ENCODE results near the gene MYBPH.
A peak's percentile ranks its signal among the peaks of the same experiment; 100 is the strongest.

The MYBPH gene

GRCh38 chr1:203128716-203129500 lies 46.7 kb downstream of the MYBPH start:
- no peak for DNase-seq

- no peak for DNase-seq
Measured at GRCh38 chr1:203128431-203128715, 47.3 kb downstream of the MYBPH start.

- peak; percentile 76 for DNase-seq
Measured at GRCh38 chr1:203127666-203128430, 47.8 kb downstream of the MYBPH start, which contains the start of gene ADORA1. TSS of gene ADORA1 (plus strand) at chr1:203127726. CDS start at chr1:203128842, 1,116 bp downstream.

- DNase-seq, result no peak
Measured at GRCh38 chr1:203126866-203127665, 48.6 kb downstream of the MYBPH start.

GRCh38 chr1:203126151-203126865 lies 49.3 kb downstream of the MYBPH start:
- no peak for DNase-seq

GRCh38 chr1:203124546-203125317 lies 50.9 kb downstream of the MYBPH start:
- DNase-seq, result no peak

GRCh38 chr1:203124011-203124410 lies 51.6 kb downstream of the MYBPH start:
- DNase-seq, result no peak

GRCh38 chr1:203122159-203122558 lies 53.5 kb downstream of the MYBPH start:
- DNase-seq, result no peak

- no peak for DNase-seq
Measured at GRCh38 chr1:203121186-203122015, 54.2 kb downstream of the MYBPH start.

- DNase-seq, result no peak
Measured at GRCh38 chr1:203120325-203121153, 55.1 kb downstream of the MYBPH start.

All from right kidney (tissue), 1 donor.